ENCODE data around the gene C2orf15.
"Not testable (repeated sequence)": the region's sequence is repeated elsewhere in the genome, so short reads cannot be mapped to it uniquely, and the experiment has no call there.

Gene C2orf15, protein sequence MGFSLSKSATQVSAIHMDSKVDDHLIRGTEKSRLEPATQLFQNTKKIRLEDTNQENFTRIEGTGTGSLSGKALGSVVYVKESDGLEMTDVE

DNA sequence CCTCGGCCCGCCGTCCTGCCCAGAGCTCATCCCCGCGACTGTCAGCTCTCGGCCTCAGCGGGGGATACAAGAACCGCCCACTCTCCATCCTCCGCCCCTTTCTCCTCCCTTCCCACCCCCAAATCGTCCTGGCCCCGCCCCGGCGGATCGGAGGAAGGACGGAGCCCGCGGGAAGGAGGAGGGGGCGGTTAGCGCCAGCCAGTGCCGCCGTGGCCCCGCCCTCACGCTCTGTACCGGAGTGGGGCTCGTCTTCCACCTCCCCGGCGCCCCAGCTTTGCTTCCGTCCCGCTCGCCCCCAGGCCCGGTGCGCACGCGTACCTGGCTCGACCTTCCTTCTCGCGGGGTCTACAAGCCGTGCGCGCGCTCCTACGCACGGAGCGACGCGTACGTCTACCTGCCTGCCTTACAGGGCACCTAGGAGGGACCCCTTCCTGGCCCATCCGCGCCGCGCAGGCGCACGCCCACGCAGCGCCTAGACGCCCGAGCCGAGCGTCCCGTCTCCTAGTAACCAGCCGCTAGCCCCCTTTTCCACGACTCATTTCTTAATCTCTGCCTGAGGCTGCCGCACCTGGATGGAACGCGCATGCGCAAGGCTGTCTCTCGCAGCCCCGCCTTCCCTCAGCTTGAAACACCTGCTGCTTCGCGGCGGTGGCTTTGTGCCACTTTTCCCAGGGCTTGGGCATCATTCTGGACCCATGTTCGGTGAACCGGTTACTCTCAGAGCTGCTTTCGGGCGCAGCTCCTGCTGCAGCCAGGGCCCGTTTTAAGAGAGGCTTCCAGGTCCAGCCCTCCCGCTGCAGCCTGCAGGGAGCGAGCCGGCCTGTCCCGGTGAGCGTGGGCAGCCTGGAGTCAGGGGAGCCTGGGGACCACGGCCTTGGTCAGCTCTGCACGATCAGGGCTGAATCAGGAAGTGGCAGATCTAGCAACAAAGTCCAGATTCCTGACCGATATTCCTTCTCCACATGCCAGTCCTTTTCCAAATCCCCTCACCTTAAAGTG lies at the start of gene C2orf15:
Gene C2orf15, plus strand, starts transcription at position 598 of the 999 bp plus-strand sequence. CDS start 8,852 bp downstream, outside the sequence.
- DNase-seq (ENCODE audit: low read depth in 3 of 3): peak; percentile 93 to 98 (median 95)

DNA sequence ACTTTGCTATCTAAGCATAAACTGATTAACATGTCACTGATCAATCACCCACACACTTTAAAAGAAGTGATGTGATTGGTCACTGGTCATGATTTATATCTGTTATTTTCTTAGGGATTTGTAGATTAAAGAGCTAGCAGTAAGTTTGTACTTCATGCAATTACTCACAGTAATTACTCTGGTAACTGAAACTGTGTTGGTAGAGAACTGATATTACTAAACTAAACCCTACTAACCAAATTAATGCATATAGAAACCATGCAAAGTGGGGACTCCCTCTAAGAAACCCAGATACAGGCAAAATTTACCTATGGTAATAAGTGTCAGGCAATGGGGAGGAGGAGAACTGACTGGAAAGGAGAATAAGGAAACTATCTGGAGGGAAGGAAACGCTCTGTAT lies 44.8 kb upstream of the C2orf15 start:
- no peak for DNase-seq (ENCODE audit: low read depth in 3 of 3)

DNA sequence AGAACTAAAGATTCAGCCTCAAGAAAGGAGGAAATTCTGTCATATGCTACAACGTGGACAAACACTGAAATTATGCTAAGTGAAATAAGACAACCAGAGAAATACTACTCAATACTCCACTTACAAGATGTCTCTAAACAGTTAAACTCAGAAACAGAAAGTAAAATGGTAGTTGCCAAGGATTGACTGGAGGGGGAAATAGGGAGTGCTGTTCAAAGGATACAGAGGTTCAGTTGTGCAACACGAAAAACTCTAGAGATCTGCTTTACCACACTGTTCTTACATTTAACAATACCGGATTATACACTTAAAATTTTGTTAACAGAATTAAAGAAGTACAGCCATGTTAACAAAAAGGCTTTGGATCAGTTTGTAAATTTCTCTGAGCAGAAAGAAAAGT lies 39.8 kb upstream of the C2orf15 start:
- DNase-seq (ENCODE audit: low read depth in 3 of 3): no peak

DNA sequence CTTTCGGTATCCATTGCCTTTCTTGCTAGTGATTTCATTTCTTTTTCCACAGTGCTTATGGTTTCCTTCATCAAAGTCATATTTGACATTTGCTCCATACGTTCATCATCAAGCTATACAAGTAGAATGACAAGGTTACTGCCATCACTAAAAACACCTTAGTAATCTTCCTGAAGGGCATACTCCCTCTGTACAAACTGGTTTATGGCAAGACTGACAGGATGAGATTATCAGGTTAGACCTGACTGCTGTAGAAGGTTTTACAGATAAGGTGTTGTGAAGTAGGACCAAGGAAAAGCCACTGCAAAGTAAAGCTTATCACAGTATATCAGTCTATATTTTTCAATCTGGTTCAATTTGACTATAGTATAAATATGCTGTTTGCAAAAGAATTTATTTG lies 37.5 kb upstream of the C2orf15 start:
- DNase-seq (ENCODE audit: low read depth in 3 of 3): no peak

DNA sequence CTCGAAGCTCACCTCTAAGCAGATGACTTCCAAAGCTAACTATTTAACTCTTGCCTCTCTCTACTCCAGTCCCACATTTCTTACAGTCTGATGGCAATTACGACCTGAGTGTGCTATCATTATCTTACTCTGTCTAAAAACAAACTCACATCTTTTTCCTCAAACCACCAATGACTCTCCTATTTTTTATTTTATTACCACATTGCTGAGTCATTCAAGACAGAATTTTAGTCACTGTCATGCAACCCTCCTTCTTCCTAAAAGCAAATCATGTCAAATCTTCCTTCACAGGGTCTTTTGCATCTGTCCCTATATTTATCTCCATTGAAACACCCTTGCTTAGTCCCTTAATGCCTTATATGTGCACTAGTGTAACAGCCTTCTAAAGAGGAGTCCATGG lies 34.6 kb upstream of the C2orf15 start:
- DNase-seq (ENCODE audit: low read depth in 3 of 3): no peak

DNA sequence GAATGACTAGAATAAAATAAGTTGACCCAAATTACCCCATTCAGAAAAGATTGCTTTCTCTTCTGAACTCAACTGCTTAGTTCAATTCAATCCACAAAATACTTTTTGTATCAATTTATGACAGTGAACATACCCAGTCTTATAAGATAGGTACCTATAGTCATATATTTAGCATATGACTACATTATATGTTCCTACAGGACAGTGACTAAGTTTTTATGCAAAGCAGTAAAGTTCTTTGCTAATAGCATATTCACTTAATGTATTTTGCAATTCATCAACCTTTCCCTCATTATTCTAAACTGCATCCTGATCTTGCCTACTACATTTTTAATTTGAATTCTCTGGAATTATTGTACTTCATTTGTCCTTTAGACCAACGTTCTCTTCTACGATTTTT lies 30.3 kb upstream of the C2orf15 start:
- DNase-seq (ENCODE audit: low read depth in 3 of 3): no peak

DNA sequence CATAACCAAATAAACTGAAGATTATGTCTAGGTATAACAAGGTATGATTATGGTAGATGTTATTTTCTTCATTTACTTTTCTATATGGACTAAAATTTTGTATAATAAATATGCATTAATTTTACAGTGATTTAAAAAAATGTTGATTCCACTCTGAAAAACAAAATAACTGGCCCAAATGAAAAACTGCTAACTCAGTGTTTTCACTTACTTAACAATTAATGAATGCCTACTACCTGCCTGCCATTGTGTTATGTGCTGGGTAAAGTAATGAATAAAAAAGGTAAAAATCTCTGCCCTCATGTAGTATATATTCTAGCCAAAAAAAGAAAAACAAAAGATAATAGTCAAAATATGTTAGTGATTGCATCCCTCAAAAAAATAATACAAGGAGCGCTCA lies 29.6 kb upstream of the C2orf15 start:
- no peak for DNase-seq (ENCODE audit: low read depth in 3 of 3)

DNA sequence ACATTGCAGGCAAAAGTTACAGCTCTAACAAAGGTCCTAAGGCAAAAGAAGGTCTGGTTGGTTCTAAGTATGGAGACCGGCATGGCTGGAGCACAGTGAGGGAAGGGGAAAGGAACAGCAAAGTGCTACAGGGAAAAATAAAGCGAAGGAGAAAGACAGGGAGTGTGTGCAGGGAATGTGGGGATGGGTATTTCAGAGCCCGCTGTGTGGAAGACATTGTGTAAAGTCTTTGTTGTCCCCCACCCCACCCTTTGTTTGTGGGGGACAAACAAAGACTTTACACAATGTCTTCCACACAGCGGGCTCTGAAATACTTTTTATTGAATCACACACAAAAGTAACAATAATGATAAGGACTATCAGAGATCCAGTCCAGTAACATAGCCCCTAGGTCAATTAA lies 28.9 kb upstream of the C2orf15 start:
- DNase-seq (ENCODE audit: low read depth in 3 of 3): no peak

DNA sequence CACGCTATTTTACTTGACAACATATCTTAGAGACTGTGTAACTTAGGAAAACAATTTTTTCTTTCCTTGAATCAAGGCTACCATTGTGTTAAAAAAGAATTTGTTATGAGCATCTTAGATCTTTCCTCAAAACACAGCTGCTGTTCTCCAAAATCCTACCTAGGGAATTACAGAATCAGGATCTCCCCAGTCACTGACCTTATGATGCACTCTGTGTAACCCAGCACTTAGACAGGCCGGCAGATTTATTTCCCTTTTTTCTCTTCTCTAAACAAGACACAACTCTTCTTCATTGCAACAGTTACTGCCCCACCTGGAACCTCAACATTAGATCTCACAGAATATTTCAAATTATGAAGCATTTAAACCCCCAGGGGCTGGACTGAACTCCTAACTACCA lies 13.5 kb upstream of the C2orf15 start:
- DNase-seq (ENCODE audit: low read depth in 3 of 3): no peak

DNA sequence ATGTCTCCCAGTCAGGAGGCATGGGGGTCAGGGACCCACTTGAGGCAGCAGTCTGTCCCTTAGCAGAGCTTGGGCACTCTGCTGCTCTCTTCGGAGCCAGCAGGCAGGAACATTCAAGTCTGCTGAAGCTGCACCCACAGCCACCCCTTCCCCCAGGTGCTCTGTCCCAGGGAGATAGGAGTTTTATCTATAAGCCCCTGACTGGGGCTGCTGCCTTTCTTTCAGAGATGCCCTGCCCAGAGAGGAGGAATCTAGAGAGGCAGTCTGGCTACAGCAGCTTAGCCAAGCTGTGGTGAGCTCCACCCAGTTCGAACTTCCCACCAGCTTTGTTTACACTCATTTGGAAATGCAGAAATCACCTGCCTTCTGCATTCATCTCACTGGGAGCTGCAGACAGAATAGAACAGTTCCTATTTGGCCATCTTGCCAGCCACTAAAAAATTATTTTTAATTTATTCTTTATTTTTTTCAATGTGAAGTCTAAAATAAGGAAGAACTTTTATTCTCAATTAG lies 6.4 kb upstream of the C2orf15 start:
- not testable (repeated sequence) for DNase-seq (ENCODE audit: low read depth in 3 of 3)

DNA sequence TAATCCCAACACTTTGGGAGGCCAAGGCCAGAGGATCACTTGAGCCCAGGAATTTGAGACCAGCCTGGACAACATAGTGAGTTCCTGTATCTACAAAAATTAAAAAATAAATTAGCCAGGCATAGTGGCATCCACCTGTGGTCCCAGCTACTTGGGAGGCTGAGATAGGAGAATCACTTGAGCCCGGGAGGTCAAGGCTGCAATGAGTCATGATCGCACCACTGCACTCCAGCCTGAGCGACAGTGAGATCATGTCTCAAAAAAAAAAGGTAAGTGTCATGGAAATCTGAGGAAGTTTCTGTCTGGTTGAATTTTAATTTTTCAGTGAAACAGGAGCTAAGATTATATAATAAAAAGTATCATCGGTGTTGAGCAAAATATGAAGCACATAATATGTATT lies 2.5 kb upstream of the C2orf15 start:
- no peak for DNase-seq (ENCODE audit: low read depth in 3 of 3)

DNA sequence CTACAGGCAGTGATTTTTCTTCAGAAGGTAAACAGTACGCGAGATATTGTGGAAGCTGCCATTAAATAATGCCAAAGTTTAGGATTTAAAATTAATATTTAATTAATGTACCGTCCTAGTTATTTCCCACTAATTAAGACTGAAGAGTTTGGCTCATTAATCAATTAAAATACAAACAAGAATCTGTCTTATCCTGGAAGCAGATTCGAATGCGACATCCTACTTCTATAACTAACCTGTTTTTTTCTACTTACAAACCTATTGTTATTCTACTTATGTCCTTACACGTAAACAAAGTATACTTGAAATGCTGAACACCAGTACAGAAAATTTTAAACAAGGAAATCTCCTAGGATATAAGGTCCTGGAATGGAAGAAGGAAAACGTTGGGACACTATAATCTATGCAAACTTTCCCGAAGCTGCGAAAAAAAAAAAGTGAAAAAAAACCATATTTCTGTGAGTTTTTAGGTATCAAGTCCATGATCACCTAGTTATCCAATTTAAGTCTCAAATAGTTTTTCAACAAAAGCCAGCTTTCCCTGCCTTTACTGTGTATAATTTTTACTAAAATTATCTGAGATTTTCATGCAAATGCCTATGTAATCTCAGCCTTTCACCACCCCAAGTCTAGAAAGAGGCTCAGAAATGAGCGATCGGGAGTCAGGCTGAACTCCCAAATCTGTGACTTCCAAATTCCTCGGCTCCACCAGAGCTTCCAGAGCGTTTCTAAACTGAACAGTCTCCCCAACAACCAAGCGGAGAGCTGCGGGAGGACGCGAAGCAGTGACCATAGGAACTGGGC lies 1.2 kb upstream of the C2orf15 start:
- no peak for DNase-seq (ENCODE audit: low read depth in 3 of 3)

DNA sequence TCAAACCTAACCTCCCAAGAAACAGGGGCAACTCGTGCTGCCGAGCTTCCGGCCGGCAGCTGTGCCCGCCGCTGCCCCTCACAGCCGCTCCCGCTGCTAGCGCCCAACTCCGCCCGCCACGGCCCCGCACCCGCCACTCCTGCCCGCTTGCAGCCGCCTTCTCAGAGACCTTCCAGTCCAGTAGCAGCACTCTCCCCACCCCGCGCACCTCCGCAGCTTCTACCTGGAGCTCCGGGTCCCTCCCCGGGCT lies 722 bp upstream of the C2orf15 start:
- DNase-seq (ENCODE audit: low read depth in 3 of 3): no peak

DNA sequence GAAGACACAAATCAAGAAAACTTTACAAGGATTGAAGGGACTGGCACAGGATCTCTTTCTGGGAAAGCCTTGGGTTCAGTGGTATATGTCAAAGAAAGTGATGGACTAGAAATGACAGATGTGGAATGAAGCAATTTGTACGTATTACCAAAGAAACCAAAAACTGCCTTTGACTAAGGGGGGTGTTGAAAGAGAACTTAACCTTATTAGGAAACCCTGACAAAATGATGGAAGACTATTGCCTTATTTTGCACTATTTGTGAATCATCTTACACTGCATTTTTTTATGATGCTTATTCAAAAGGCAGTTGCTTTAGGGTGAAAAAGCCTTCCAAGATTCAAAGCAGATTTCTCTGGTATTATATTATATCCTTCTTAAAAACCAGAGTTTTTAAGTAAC lies 9.2 kb downstream of the C2orf15 start:
- DNase-seq (ENCODE audit: low read depth in 3 of 3): no peak

DNA sequence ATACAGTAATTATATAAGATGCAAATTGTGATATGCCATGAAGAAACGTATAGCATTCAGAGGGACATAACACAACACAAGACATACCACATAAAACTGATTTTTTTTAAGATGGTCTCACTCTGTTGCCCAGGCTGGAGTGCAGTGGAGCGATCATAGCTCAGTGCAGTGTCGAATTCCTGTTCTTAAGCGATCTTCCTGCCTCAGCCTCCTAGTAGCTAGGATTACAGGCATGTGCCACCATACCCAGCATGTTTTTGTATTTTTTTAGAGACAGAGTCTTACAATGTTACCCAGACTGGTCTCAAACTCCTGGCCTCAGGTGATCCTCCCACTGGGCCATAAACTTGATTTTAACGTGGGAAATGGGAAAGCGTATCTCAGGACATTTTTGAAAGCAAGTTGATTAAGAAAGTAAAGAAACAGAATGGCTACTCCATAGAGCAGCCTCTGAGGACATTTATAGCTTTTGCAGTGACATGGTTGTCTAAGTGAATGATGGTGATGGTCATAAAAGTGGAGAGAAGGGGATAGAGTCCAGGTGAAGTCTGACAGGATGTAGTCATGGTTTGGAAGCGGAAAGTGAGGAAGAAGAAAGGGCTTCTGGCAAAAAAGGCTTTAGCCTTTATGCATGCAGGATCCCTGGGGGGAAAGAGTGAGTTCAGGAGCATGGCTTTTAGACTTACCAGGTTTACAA lies 10.8 kb downstream of the C2orf15 start:
- DNase-seq (ENCODE audit: low read depth in 3 of 3): no peak

DNA sequence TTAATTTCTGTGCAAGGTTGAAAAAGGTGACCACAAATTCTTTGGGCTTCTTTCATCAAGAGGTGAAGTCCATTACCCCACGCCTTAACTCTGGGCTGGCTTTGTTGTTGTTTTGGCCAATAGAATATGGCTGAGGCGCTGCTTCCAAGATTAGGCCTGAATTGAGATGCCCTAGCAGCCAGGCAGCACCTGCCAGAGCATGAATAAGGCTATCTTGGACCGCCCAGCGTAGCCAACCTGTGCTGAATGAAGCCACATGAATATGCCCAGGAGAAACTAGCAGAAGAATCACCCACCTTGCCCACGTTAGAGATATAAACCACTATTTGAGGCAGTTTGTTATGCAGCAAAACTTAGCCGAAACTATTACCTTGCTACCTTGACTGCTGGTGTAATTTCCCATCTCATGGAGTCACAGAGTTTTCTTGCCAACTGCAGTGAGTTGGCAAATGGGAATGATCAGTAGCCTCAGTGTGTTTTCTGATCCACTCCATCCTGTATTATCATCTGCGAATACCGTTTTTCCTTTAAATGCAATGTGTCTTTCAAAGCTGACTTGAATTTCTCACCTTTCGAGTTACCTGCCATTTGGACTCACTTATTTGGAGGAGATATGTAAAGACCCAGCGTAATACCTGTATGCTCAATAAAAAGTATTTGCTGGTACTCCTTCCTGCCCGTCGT lies 12.6 kb downstream of the C2orf15 start:
- no peak for DNase-seq (ENCODE audit: low read depth in 3 of 3)

DNA sequence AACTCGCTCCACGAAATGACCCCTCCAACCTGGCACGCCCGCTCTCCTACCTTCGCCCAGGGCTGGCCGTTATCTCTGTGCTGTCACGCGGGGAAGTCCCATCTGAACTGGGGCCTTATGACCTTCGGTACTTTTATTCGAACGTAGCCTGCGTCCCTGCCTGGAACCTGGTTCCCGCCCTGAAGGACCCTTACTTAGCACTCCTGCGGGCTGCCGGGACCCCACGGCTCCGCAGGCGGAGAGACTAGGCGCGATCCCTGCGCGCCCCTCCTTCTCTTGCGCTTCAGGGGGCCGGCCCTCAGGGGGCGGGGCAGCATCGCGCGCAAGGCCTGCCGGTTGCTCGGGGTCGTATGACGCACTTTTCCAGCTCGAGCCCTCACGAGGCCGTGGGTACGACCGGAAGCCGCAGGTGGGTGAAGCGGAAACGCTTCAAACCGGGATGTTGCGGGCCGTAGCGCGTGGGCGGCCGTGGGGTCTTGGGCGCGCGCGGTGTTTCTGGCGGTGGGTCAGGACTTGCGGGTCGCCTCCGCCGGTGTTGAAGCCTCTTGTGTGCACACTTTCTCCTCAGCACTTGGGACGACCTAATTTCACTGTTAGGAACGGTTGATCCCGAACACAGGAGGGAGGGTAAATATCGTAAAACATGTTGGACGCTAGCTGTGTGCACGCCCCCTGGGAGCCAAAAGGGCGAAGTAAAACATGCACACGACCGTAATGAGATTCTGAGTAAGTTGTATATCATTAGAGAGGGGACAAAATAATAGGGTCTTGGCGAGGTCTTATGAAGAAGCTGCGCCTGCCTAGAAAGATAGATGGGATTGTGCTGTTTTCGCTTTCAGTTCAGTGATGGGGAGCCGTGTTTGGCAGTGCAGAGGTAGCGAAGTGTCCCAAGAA lies 13.4 kb downstream of the C2orf15 start, which contains the start of the genes LIPT1 and TSGA10:
Gene LIPT1, plus strand, starts transcription at position 325 of the 894 bp plus-strand sequence. CDS start 6,991 bp downstream, outside the sequence.
Gene TSGA10, minus strand, starts transcription at position 300 of the 894 bp plus-strand sequence. CDS start 45,503 bp downstream, outside the sequence.
- DNase-seq (ENCODE audit: low read depth in 3 of 3): peak; percentile 80 to 89 (median 87)

DNA sequence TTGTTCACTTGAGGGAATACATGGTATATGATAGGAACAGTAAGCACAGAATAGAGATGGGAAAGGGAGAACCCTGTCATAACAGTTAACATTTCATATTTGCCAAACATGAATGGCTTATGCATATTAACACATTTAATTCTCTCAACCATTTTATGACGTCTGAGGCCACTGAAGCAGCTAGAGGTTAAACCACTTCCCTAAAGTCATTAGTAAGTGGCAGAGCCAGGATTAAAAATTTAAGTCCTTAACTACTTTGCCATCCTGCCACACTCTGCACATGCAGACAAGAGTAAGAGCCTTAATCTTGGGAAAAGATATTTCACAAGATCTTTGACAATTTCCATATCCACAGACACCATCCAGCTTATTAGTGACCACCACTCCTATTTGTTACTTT lies 15.4 kb downstream of the C2orf15 start:
- DNase-seq (ENCODE audit: low read depth in 3 of 3): no peak

DNA sequence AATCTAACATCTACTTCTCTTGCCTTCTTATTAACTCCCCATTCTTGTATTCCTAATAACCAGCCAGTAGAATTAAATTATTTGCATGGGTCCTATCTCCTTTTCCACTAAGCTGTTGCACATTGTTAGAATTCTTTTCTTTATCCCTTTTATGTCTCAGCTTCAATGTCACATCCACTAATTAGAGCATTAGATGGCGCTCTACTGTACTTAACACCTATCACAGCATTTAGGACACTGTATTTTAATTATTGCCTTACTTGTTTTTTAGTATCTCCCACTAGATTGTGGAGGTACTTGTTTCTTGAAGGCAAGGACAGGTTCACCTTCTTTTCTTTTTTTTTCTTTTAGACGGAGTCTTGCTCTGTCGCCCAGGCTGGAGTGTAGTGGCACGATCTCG lies 17.1 kb downstream of the C2orf15 start:
- DNase-seq (ENCODE audit: low read depth in 3 of 3): no peak

DNA sequence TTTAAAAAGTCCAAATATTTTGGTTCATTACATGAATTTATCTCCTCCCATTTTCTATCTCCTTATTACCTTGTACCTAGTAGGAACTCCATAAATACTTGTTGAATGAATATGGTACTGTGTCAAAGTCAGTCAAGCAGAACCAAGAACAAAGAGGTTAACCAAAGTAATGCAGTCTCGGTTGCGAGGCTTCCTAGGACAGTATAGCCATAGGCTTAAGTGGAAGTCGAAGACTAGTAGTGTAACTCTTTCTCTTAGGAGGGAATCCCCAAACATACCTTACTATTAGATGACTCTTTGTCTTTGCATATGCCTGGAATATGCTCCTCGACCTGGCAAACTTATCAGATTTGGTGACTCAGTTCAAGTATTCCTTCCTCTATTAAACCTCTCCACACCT lies 18.1 kb downstream of the C2orf15 start:
- DNase-seq (ENCODE audit: low read depth in 3 of 3): no peak

Data from stimulated activated CD4-positive, alpha-beta T cell treated with anti-CD3 and anti-CD28 coated beads, TNF-alpha, amount 100 ng/mL, for 48 hours (primary cell).